Measurements from ENCODE around the gene FAM135A. TPM values are rescaled to one million over a fixed set of nuclear protein-coding genes. Genes with fewer than 3 reads are reported as not detected.
A peak's percentile ranks its signal among the peaks of the same experiment; 100 is the strongest.

FAM135A gene
- total RNA-seq, 2 experiments from 2014 or later = 9.0 to 9.2 TPM

- H3K36me3 Mint-ChIP-seq = no peaks in the 10 kb centered on the region
- POLR2A ChIA-PET = no interaction called here
- no peak for DNase-seq
- H3K27ac Mint-ChIP-seq = no peak overlapping the region
- no peaks in the 10 kb centered on the region for H3K9me3 Mint-ChIP-seq
- intact Hi-C loops (cut with micrococcal nuclease) = no loop called here
- peaks cover 28% of the 10 kb centered on the region for H3K27me3 Mint-ChIP-seq
- CTCF ChIA-PET = interaction anchor here (1.0 kb wide), 1 partner anchor 30 kb away, joined by 3 read pairs; no protein-coding TSS in a partner anchor
- no peaks in the 10 kb centered on the region for H3K4me1 Mint-ChIP-seq (ENCODE audit: low read depth)
- no peak overlapping the region for H3K4me3 Mint-ChIP-seq
These were observed 14.3 kb upstream of the FAM135A start for GRCh38 chr6:70398783-70399728.

GRCh38 chr6:70404658-70405057, 8.7 kb upstream of the FAM135A start:
- ChIA-PET CTCF (no interaction called here), POLR2A (no interaction called here)
- H3K4me3 Mint-ChIP-seq = no peak overlapping the region
- DNase-seq = no peak
- intact Hi-C loops (cut with micrococcal nuclease) = no loop called here
- no peaks in the 10 kb centered on the region for H3K36me3 Mint-ChIP-seq
- H3K9me3 Mint-ChIP-seq = no peaks in the 10 kb centered on the region
- H3K27me3 Mint-ChIP-seq = peaks cover 7% of the 10 kb centered on the region
- H3K27ac Mint-ChIP-seq = no peak overlapping the region
- no peaks in the 10 kb centered on the region for H3K4me1 Mint-ChIP-seq (ENCODE audit: low read depth)

DNA sequence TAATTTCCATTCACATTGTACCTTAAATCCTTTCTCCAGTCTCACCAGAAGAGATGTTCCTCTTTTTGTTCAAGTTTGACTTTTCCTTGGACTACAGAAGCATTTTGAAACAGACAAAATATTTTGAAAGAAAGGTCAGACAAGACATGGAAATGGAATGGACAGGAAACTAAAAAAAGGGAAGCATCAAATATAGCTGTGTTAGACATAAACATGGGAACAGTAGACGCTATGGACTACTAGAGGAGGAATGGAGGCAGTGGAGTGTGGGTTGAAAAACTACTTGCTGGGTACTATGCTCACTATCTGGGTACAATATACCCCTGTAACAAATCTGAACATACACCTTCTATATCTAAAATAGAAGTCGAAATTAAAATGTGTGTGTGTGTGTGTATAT, 4.1 kb upstream of the FAM135A start:
- POLR2A ChIA-PET = no interaction called here
- peaks cover 7% of the 10 kb centered on the region for H3K4me1 Mint-ChIP-seq (ENCODE audit: low read depth)
- CTCF ChIA-PET = no interaction called here
- H3K4me3 Mint-ChIP-seq = no peak overlapping the region
- no peaks in the 10 kb centered on the region for H3K9me3 Mint-ChIP-seq
- intact Hi-C loops (cut with micrococcal nuclease) = no loop called here
- no peaks in the 10 kb centered on the region for H3K27me3 Mint-ChIP-seq
- no peak for DNase-seq
- H3K36me3 Mint-ChIP-seq = no peaks in the 10 kb centered on the region
- H3K27ac Mint-ChIP-seq = no peak overlapping the region

DNA sequence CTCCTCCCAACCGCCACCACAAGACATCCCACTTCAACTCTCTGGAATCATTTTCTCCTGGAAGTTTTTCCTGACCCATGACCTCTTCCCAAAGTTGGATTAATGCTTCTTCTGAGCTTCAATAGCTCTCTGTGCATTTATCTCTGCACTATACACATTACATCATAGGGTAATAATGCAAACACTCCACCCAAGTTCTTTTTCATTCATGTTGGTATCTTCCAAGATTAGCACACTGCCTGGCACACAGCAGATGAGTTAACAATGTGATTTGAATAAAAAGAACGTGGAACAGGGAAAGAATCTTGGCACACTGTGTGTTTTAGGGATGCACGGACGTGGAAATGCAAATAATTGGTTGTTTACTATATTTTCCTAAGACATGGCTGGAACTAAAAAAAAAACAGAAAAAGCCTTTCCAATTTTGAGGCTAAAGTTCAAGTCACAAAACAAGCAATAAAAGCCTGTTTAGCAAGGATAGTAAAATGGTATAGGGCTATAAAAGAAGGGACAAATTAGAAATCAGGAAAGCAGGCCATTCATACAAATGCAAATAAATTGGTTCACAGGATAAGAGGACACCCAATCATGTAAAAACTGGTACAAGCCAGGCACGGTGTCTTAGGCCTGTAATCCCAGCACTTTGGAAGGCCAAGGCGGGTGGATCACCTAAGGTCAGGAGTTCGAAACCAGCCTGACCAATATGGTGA, 1.6 kb upstream of the FAM135A start:
- CTCF ChIA-PET = interaction anchor here (1.7 kb wide), 1 partner anchor 191 kb away, joined by 9 read pairs; no protein-coding TSS in a partner anchor
- intact Hi-C loops (cut with micrococcal nuclease) = loop anchor here (2.0 to 5.0 kb wide), 3 partner anchors 43 to 876 kb away; partner anchors contain the start of gene OGFRL1

DNA sequence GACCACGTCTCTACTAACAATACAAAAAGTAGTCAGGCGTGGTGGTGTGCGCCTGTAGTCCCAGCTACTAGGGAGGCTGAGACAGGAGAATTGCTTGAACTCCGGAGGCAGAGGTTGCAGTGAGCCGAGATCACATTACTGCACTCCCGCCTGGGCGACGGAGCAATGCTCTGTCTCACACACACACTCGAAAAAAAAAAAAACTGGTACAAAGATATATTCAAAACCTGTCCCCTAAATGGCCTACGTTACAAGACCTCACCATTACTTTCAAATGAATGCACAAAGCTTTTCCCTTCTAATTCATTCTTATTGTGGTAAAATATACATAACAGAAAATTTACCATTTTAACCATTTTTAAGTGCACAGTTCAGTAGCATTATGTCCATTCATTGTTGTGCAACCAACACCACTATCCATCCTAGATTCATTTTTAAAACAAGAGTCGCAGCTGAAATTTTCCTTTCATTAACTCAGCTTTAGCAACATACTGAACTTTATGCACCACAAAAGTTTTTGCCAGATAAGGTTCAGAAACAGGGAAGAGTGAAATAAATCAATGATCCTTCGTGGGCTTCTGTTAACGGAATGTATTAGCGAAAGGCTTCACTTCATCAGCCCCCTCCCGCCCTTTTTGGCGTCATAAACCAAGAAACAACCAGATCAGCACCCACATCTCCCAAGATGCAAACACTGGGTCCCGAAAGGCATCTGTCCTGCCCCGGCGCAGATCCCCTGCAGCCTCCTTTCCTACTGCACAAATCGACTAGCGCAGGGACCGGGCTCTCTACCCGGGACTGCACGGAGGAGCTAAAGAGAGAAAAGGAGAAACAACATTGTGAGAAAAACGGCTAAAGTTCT, 825 bp upstream of the FAM135A start:
- CTCF ChIA-PET = interaction anchor here (0.5 to 1.7 kb wide), 6 partner anchors 40 to 875 kb away, joined by 3 to 9 read pairs (median 4); no protein-coding TSS in a partner anchor
- H3K27ac Mint-ChIP-seq = peak overlapping the region; percentile 75
- peaks cover 17% of the 10 kb centered on the region for H3K4me1 Mint-ChIP-seq (ENCODE audit: low read depth)

More for the DNA sequence above, 1.6 kb upstream of the FAM135A start:
- DNase-seq = no peak
- Mint-ChIP-seq H3K4me3 (peak overlapping the region; percentile 88), H3K9me3 (no peaks in the 10 kb centered on the region), H3K27ac (no peak overlapping the region), H3K4me1 (ENCODE audit: low read depth) (peaks cover 17% of the 10 kb centered on the region), H3K36me3 (peaks cover 1% of the 10 kb centered on the region), H3K27me3 (no peaks in the 10 kb centered on the region)
- POLR2A ChIA-PET = no interaction called here

GRCh38 chr6:70413992-70414494, 735 bp downstream of the FAM135A start:
- DNase-seq = peak; percentile 41
- Mint-ChIP-seq H3K4me3 (peak overlapping the region; percentile 88), H3K36me3 (peaks cover 6% of the 10 kb centered on the region), H3K27ac (peak overlapping the region; percentile 39), H3K9me3 (no peaks in the 10 kb centered on the region), H3K27me3 (no peaks in the 10 kb centered on the region), H3K4me1 (ENCODE audit: low read depth) (peaks cover 17% of the 10 kb centered on the region)
- CTCF ChIA-PET = interaction anchor here (0.7 to 1.6 kb wide), 5 partner anchors 45 to 541 kb away, joined by 3 to 6 read pairs (median 5); no protein-coding TSS in a partner anchor
- intact Hi-C loops (cut with micrococcal nuclease) = loop anchor here (1.0 to 5.0 kb wide), 6 partner anchors 45 to 873 kb away; partner anchors contain the start of genes OGFRL1, SDHAF4 and SMAP1
- POLR2A ChIA-PET = interaction anchor here (1.1 to 2.2 kb wide), 2 partner anchors 253 to 631 kb away, joined by 4 to 9 read pairs; partner anchors contain the start of gene SMAP1

More for the DNA sequence above, 825 bp upstream of the FAM135A start:
- Mint-ChIP-seq H3K36me3 (peaks cover 1% of the 10 kb centered on the region), H3K27me3 (no peaks in the 10 kb centered on the region), H3K4me3 (peak overlapping the region; percentile 88), H3K9me3 (no peaks in the 10 kb centered on the region)
- no peak for DNase-seq
- intact Hi-C loops (cut with micrococcal nuclease) = loop anchor here (1.0 to 5.0 kb wide), 6 partner anchors 44 to 875 kb away; partner anchors contain the start of genes OGFRL1, SDHAF4 and SMAP1
- POLR2A ChIA-PET = interaction anchor here (1.1 to 2.2 kb wide), 2 partner anchors 255 to 629 kb away, joined by 4 to 9 read pairs; partner anchors contain the start of gene SMAP1

GRCh38 chr6:70414813-70415212, 1.5 kb downstream of the FAM135A start:
- ChIA-PET POLR2A (no interaction called here), CTCF (interaction anchor here (0.7 to 1.6 kb wide), 6 partner anchors 46 to 541 kb away, joined by 3 to 6 read pairs (median 5); no protein-coding TSS in a partner anchor)
- H3K27ac Mint-ChIP-seq = no peak overlapping the region
- peaks cover 10% of the 10 kb centered on the region for H3K36me3 Mint-ChIP-seq
- peak overlapping the region; percentile 88 for H3K4me3 Mint-ChIP-seq
- no peaks in the 10 kb centered on the region for H3K27me3 Mint-ChIP-seq
- intact Hi-C loops (cut with micrococcal nuclease) = loop anchor here (5.0 kb wide), 1 partner anchor 872 kb away; the partner anchor contains the start of gene OGFRL1
- no peak for DNase-seq
- no peaks in the 10 kb centered on the region for H3K9me3 Mint-ChIP-seq
- H3K4me1 Mint-ChIP-seq (ENCODE audit: low read depth) = peaks cover 17% of the 10 kb centered on the region

DNA sequence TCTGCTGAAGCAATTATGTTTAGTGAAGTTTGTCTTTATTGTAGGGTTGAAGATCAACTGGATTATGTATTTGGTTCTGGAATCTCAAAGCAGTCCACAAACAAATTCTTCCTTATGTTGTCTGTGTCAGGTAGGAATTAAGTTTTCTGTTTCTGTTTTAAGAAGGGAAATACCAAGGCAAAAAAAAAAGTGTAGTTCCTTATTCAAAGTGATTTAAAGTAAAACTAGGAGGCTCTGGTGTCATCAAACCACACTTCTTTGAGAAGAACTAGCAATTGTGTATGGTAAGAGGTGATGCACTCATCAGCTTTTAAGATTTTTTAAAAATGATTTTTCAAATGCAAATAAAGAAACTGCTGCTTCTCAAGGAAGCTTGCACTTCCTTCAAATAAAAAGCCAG, 1.9 kb downstream of the FAM135A start:
- DNase-seq = no peak
- peaks cover 17% of the 10 kb centered on the region for H3K4me1 Mint-ChIP-seq (ENCODE audit: low read depth)
- H3K9me3 Mint-ChIP-seq = no peaks in the 10 kb centered on the region
- POLR2A ChIA-PET = no interaction called here
- H3K27me3 Mint-ChIP-seq = no peaks in the 10 kb centered on the region
- CTCF ChIA-PET = interaction anchor here (1.0 to 1.6 kb wide), 2 partner anchors 105 to 270 kb away, joined by 3 to 5 read pairs; no protein-coding TSS in a partner anchor
- peaks cover 10% of the 10 kb centered on the region for H3K36me3 Mint-ChIP-seq
- H3K4me3 Mint-ChIP-seq = peak overlapping the region; percentile 43
- intact Hi-C loops (cut with micrococcal nuclease) = no loop called here
- peak overlapping the region; percentile 46 for H3K27ac Mint-ChIP-seq

GRCh38 chr6:70415660-70416059, 2.4 kb downstream of the FAM135A start:
- H3K36me3 Mint-ChIP-seq = peaks cover 10% of the 10 kb centered on the region
- H3K27me3 Mint-ChIP-seq = no peaks in the 10 kb centered on the region
- CTCF ChIA-PET = interaction anchor here (1.6 kb wide), 1 partner anchor 105 kb away, joined by 5 read pairs; no protein-coding TSS in a partner anchor
- DNase-seq = no peak
- H3K4me1 Mint-ChIP-seq (ENCODE audit: low read depth) = peaks cover 17% of the 10 kb centered on the region
- H3K27ac Mint-ChIP-seq = no peak overlapping the region
- no peaks in the 10 kb centered on the region for H3K9me3 Mint-ChIP-seq
- intact Hi-C loops (cut with micrococcal nuclease) = no loop called here
- POLR2A ChIA-PET = no interaction called here
- H3K4me3 Mint-ChIP-seq = no peak overlapping the region

DNA sequence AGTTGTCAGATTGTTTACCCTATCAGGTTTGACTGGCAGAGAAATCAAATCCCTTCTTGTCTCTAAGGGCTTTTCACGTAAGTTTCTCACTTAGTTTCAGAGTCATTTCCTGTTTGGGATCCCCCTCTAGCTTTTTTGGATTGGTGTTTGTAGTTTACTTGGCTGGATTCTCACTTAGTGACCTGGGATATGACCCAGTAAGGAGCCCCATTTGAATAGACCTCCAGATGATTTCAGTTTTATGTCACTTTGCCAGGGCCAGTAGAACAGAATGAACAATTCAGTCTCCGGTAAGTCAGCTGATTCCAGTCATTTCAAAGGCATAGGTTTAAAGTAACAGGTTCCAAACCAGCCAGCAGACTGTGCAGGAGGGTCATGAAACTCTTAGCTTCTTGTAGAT, 8.2 kb downstream of the FAM135A start:
- ChIA-PET POLR2A (no interaction called here), CTCF (no interaction called here)
- no peak for DNase-seq
- no peaks in the 10 kb centered on the region for H3K9me3 Mint-ChIP-seq
- H3K4me1 Mint-ChIP-seq (ENCODE audit: low read depth) = no peaks in the 10 kb centered on the region
- no peak overlapping the region for H3K4me3 Mint-ChIP-seq
- intact Hi-C loops (cut with micrococcal nuclease) = no loop called here
- H3K27ac Mint-ChIP-seq = no peak overlapping the region
- peaks cover 11% of the 10 kb centered on the region for H3K36me3 Mint-ChIP-seq
- H3K27me3 Mint-ChIP-seq = no peaks in the 10 kb centered on the region
